ENCODE results near the gene SLC25A43.

SLC25A43 gene

GRCh38 chrX:119467842-119468550, 68.9 kb downstream of the SLC25A43 start, which contains the start of gene SLC25A5:
TSS of gene SLC25A5 (plus strand) at chrX:119468444. CDS start at chrX:119468516, 72 bp downstream.
- peak within 1 kb of the TSS; percentile 79 for H3K4me3 ChIP-seq (ENCODE audit: low read depth, low read length)
- no peak for TF ChIP-seq CTCF (conservative IDR thresholded peaks at IDR 0.05; ENCODE audit: low read depth, low read length)
- peak; percentile 83 for DNase-seq (ENCODE audit: low read depth)

DNA sequence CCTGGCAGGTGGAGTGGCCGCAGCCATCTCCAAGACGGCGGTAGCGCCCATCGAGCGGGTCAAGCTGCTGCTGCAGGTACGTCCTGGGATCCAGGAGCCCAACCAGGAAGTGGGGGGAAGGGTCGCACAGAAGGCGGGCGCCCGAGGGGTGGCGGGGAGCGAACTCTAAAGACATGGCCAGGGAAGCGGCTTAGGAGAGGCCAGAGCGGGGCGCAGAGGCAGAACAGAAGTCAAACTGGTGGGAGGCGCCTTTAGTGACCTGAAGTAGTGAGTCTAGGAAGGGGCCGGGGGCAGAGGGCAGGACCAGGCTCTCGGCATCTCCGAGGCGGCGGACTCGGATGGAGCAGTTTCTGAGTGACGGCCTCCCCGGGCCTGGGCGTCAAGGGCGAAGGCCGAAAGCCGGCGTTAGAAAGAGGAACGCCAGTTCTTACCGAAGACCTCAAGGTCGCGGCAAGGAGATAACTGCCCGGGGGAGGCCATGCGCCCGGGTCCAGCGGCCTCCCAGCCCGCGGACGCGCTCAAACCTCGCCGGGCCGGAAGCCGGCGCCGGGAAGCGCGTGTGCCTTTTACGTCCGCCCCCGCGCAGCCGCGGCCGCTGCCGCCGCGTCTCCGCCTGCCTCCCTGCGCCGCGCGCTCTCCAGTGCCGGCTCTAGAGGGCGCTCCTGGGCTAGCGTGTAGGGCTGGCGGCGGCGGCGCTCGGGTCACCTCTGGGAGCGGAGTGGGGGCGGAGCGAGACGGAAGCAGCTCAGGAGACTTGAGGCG, 69.6 kb downstream of the SLC25A43 start:
- peak; percentile 82 for DNase-seq (ENCODE audit: low read depth)
- peak overlapping the region; percentile 79 for H3K4me3 ChIP-seq (ENCODE audit: low read depth, low read length)
- peak; percentile 50 for TF ChIP-seq CTCF (conservative IDR thresholded peaks at IDR 0.05; ENCODE audit: low read depth, low read length)

DNA sequence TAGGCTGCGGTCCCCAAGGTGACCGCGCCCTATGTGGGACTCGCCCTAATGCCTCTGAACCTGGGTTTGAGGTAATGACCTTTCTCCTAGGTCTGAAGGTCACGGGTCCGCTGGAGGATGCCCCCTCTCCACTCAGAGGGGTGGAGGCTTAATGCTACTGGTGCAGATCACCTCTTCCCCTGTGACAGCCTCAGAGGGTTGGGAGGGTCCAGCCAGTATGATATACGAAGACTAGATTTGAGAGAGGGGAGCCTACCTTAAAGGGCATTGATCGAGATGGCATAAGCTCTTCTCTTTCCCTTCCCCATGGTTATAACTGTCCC, 70.1 kb downstream of the SLC25A43 start:
- no peak for TF ChIP-seq CTCF (conservative IDR thresholded peaks at IDR 0.05; ENCODE audit: low read depth, low read length)
- H3K4me3 ChIP-seq (ENCODE audit: low read depth, low read length) = peak overlapping the region; percentile 66
- DNase-seq (ENCODE audit: low read depth) = no peak

GRCh38 chrX:119474615-119475388, 75.7 kb downstream of the SLC25A43 start:
- H3K4me3 ChIP-seq (ENCODE audit: low read depth, low read length) = no peak overlapping the region
- DNase-seq (ENCODE audit: low read depth) = no peak
- TF ChIP-seq CTCF (conservative IDR thresholded peaks at IDR 0.05; ENCODE audit: low read depth, low read length) = no peak

- DNase-seq (ENCODE audit: low read depth) = no peak
- no peak overlapping the region for H3K4me3 ChIP-seq (ENCODE audit: low read depth, low read length)
- TF ChIP-seq CTCF (conservative IDR thresholded peaks at IDR 0.05; ENCODE audit: low read depth, low read length) = no peak
Observed at GRCh38 chrX:119475389-119476101, 76.4 kb downstream of the SLC25A43 start.

DNA sequence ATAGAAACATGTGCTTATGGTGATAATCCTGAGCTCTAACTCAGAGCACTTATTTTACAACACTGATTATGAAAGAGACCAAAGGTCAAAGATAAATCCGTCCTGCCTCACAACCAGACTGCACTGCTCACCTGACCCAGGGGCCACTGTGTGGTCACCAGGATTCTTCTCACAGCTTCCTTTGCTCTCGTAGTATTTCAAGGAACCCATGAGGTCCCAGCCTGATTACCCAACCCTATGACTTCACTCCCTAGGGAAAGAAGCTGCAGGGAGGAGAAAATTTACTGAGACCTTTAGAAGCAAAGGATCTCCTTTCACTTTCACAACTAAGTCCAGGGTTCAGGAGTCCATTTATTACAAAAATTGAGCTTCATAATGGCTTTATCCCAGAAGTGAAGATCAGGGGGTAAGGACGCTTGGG, 78.7 kb downstream of the SLC25A43 start:
- TF ChIP-seq CTCF (conservative IDR thresholded peaks at IDR 0.05; ENCODE audit: low read depth, low read length) = no peak
- peak overlapping the region; percentile 7 for H3K4me3 ChIP-seq (ENCODE audit: low read depth, low read length)
- DNase-seq (ENCODE audit: low read depth) = peak; percentile 97
